ENCODE data around the gene FOXL3.

GRCh38 chr7:304574-305409 lies 14.8 kb downstream of the FOXL3 start:
- TF ChIP-seq CTCF (IDR thresholded peaks at IDR 0.05) (no peak), POLR2A (IDR thresholded peaks at IDR 0.05) (no peak)

Data from breast epithelium (tissue), 3 donors.